Right lung (tissue), 10 donors: ENCODE measurements around the gene KLHL20. TPM values are rescaled to one million over a fixed set of nuclear protein-coding genes. Genes with fewer than 3 reads are reported as not detected.
"Not testable (repeated sequence)": the region's sequence is repeated elsewhere in the genome, so short reads cannot be mapped to it uniquely, and the experiment has no call there.

Experiments used
- DNase-seq, 2 donors: peaks; one replicate each; pipeline ENCODE4 v3.0.0-alpha.2; 2013
- long read RNA-seq, 8 donors: transcript quantifications; one replicate each; lab custom pipeline, GENCODE V29; 2026
- polyA plus RNA-seq, 5 donors: library from polyadenylated mRNA; unstranded; fragments of 120-200 nt; gene quantifications; one replicate each; pipeline versions ENCODE4 v1.2.1 to v1.2.3, GENCODE V29; 2013; ENCODE audit warnings: inconsistent platforms in 1 of 5, low replicate concordance in 1 of 5; ENCODE audit not compliant: insufficient read length in 5 of 5, insufficient read depth in 1 of 5

KLHL20 gene
- polyA plus RNA-seq, result 10 to 100 TPM; 23.8 to 34.5 (median 31.7) TPM
- long read RNA-seq, donor 1, partial matches to known transcripts, result 18 of 23 reads
- long read RNA-seq, donor 1, other reads (novel, unspliced or antisense), result 0 of 23 reads
- long read RNA-seq, donor 2, partial matches to known transcripts, result 0 of 1 reads
- long read RNA-seq, donor 2, other reads (novel, unspliced or antisense), result 0 of 1 reads
- long read RNA-seq, donor 3, transcript KLHL20-201 (12 exons, 3,421 nt), result major isoform, 5 of 22 reads
- long read RNA-seq, donor 3, partial matches to known transcripts, result 15 of 22 reads
- long read RNA-seq, donor 3, other reads (novel, unspliced or antisense), result 0 of 22 reads
- long read RNA-seq, donor 4, partial matches to known transcripts, result 8 of 8 reads
- long read RNA-seq, donor 4, other reads (novel, unspliced or antisense), result 0 of 8 reads
- long read RNA-seq, donor 5, transcript KLHL20-201 (12 exons, 3,421 nt), result major isoform, 9 of 10 reads
- long read RNA-seq, donor 5, partial matches to known transcripts, result 0 of 10 reads
- long read RNA-seq, donor 5, other reads (novel, unspliced or antisense), result 0 of 10 reads
- long read RNA-seq, donor 6, partial matches to known transcripts, result 1,576 of 2,250 reads
- long read RNA-seq, donor 6, other reads (novel, unspliced or antisense), result 670 of 2,250 reads
- long read RNA-seq, donor 7, transcript KLHL20-201 (12 exons, 3,421 nt), result major isoform, 6 of 6 reads
- long read RNA-seq, donor 7, partial matches to known transcripts, result 0 of 6 reads
- long read RNA-seq, donor 7, other reads (novel, unspliced or antisense), result 0 of 6 reads
- long read RNA-seq, donor 8, partial matches to known transcripts, result 6 of 9 reads
- long read RNA-seq, donor 8, other reads (novel, unspliced or antisense), result 0 of 9 reads

- peak; percentile 81 to 85 for DNase-seq
Observed at GRCh38 chr1:173714759-173715537, at the start of gene KLHL20. Gene KLHL20, plus strand, starts transcription at chr1:173714981. Its CDS starts 1,063 bp downstream, at chr1:173716044.

- no peak for DNase-seq
Observed at GRCh38 chr1:173666646-173667045, 48.1 kb upstream of the KLHL20 start.

GRCh38 chr1:173669491-173669941 is 45.3 kb upstream of the KLHL20 start, which contains the start of gene ANKRD45:
Gene ANKRD45, minus strand, starts transcription at chr1:173669851. Its CDS starts 10,433 bp downstream, at chr1:173659418.
- peak; percentile 75 to 79 for DNase-seq

- DNase-seq, result not testable (repeated sequence)
Observed at GRCh38 chr1:173674496-173674895, 40.3 kb upstream of the KLHL20 start.

- not testable (repeated sequence) for DNase-seq
Observed at GRCh38 chr1:173680152-173680551, 34.6 kb upstream of the KLHL20 start.

- DNase-seq, result peak; percentile 18 to 26
Observed at GRCh38 chr1:173682184-173682583, 32.6 kb upstream of the KLHL20 start.

GRCh38 chr1:173683838-173684237 is 30.9 kb upstream of the KLHL20 start:
- not testable (repeated sequence) for DNase-seq

- not testable (repeated sequence) for DNase-seq
Observed at GRCh38 chr1:173685121-173685520, 29.7 kb upstream of the KLHL20 start.

- DNase-seq, result no peak
Observed at GRCh38 chr1:173688300-173688699, 26.5 kb upstream of the KLHL20 start.

GRCh38 chr1:173693238-173693637 is 21.5 kb upstream of the KLHL20 start:
- no peak for DNase-seq

GRCh38 chr1:173701299-173701698 is 13.5 kb upstream of the KLHL20 start:
- DNase-seq, result not testable (repeated sequence)

- DNase-seq, result no peak
Observed at GRCh38 chr1:173702736-173703135, 12.0 kb upstream of the KLHL20 start.

GRCh38 chr1:173705117-173705516 is 9.7 kb upstream of the KLHL20 start:
- no peak for DNase-seq

GRCh38 chr1:173708787-173709186 is 6.0 kb upstream of the KLHL20 start:
- no peak for DNase-seq

GRCh38 chr1:173714441-173714758 is 381 bp upstream of the KLHL20 start:
- DNase-seq, result no peak

- no peak for DNase-seq
Observed at GRCh38 chr1:173715538-173715844, 710 bp downstream of the KLHL20 start.

GRCh38 chr1:173717238-173717637 is 2.5 kb downstream of the KLHL20 start:
- no peak for DNase-seq

- DNase-seq, result not testable (repeated sequence)
Observed at GRCh38 chr1:173731331-173731730, 16.6 kb downstream of the KLHL20 start.

- no peak for DNase-seq
Observed at GRCh38 chr1:173733912-173734311, 19.1 kb downstream of the KLHL20 start.

GRCh38 chr1:173736104-173736503 is 21.3 kb downstream of the KLHL20 start:
- DNase-seq, result not testable (repeated sequence)

GRCh38 chr1:173742203-173742886 is 27.6 kb downstream of the KLHL20 start:
- DNase-seq, result no peak
